Left cardiac atrium (tissue), 4 donors: ENCODE results near the gene ANKFY1. TPM values are rescaled to one million over a fixed set of nuclear protein-coding genes. Genes with fewer than 3 reads are reported as not detected.

ENCODE experiments used
- ATAC-seq, 2 donors: fragments of 200-7000 bp; cut with Tn5 transposase; one replicate each; pipeline ENCODE4 v1.9.1; 2020; ENCODE audit warnings: mild to moderate bottlenecking in 2 of 2, moderate library complexity in 2 of 2
- DNase-seq: peaks from one replicate; pipeline ENCODE4 v3.0.0-alpha.2; 2020
- intact Hi-C, 2 donors: fragments of 100-400 bp; cut with DNase I; formaldehyde crosslinking; loops; one replicate each; pipeline versions ENCODE4 v1.14.1 to v1.15.1; 2022 to 2023
- total RNA-seq, 2 donors: library from RNA; stranded (reverse); fragmentation: NEBNext Ultra II Directional; extraction: Animal tissue kit (Norgen Biotek cat#: 25700); gene quantifications; one replicate each; pipeline ENCODE4 v1.2.1, GENCODE V29; 2021
- donor health status: DM: no; HTN: yes; CAD: no.
- donor health status: DM: no; HTN: yes; CAD: no; lungs with severe emphysema.
- donor health status: DM: yes; HTN: yes; CAD: no.
- donor health status: Dilated cardiomyopathy.

The ANKFY1 gene
- total RNA-seq, 2 donors from 2014 or later = 23.2 to 24.0 TPM

DNA sequence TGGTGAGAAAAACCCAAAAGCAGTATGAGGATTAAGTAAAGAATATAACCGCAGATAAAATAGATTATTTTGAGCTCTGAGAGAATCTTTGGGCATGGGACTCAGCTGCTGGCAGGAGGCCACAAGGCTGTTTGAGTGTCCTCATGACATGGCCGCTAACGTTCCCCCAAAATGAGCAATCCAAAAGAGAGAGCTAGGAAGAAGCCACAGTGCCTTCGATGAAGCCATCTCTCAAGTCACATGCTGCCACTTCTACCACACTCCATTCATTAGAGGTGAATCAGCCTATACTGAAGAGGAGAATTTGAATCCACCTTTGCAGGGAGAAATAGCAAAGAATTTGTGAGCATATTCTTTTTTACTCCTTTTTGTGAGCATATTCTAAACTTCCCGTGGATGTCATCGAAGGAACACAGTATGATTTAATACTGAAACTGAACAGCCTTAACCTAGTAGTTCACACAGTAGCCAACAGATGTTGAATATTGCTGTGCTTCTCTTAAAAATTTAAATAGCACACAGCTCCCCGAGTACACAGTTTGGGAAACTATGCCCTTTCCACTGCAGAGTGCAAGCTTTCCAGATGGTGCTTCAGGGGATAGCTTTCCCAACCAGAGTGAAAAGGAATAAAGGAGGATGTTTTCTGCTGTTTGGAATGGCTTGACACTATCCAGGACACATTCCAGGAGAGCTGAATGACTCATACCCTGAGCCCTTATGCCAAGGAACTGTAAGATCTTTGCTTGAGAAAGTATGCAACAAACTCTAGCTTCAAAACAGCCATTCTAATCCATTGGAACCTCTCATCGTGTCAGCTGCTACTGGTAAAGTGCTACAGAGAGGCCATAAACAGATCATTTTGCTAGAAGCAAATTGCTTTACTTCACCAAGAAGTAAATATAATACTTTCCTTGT, 33.9 kb downstream of the ANKFY1 start:
- intact Hi-C loops = no loop called here
- DNase-seq = peak; percentile 51
- peak; percentile 95 to 98 for ATAC-seq

DNA sequence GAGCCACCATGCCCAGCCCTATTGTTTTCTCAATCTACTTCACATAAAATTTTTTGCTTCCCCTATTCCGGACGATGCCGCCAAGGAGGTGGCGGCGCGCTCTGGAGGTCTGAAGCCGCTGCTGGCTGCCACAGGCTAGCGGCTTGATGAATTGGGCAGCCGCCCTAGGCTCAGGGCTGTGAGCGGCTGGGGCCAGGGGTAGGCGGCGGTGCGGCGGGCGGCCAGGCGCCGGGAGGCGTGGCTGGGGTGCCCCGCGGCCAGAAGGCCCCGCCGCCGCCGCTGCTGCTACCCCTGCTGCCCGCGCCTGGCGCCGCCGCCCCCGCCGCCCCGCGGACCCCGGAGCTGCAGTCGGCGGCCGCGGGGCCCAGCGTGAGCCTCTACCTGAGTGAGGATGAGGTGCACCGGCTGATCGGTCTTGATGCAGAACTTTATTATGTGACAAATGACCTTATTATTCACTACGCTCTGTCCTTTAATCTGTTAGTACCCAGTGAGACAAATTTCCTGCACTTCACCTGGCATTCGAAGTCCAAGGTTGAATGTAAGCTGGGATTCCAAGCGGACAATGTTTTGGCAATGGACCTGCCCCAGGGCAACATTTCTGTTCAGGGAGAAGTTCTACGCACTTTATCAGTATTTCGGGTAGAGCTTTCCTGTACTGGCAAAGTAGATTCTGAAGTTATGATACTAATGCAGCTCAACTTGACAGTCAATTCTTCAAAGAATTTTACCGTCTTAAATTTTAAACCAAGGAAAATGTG, 41.7 kb downstream of the ANKFY1 start:
- ATAC-seq (no peak), DNase-seq (no peak)
- intact Hi-C loops = no loop called here

DNA sequence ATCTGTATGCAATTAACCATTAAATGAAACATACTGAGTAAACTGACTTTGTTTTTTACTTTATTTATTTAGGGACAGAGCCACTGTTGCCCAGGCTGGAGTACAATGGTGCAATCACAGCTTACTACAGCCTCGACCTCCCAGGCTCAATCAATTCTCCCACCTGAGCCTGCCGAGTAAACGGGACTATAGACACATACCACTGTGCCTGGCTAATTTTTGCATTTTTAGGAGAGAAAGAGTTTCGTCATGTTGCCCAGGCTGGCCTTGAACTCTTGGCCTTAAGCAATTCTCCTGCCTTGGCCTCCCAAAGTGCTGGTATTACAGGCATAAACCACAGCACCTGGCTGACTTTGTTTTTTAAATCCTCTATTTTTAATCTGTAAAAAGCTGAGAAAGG, 42.6 kb downstream of the ANKFY1 start:
- ATAC-seq (no peak), DNase-seq (no peak)
- intact Hi-C loops = no loop called here

DNA sequence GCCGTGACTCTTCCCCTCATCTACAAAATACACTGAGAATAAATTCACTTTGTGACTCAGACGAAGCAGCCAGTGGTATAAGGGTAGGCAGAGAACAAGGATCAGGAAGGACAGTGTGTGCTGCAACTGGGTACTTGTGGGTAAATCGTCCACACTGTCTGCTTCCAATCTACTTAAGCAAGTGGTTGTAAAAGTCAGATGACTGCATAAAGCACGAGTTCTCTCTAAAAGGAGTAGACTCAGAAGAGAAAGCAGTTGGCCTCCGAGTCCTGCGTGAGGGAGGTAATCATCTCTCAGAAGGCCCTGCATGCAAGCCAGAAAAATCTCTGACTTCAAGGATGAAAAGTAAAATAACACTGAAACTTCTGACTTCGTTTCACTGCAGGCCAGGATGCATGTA, 43.1 kb downstream of the ANKFY1 start:
- no peak for DNase-seq
- intact Hi-C loops = no loop called here
- ATAC-seq = peak; percentile 47 to 51

DNA sequence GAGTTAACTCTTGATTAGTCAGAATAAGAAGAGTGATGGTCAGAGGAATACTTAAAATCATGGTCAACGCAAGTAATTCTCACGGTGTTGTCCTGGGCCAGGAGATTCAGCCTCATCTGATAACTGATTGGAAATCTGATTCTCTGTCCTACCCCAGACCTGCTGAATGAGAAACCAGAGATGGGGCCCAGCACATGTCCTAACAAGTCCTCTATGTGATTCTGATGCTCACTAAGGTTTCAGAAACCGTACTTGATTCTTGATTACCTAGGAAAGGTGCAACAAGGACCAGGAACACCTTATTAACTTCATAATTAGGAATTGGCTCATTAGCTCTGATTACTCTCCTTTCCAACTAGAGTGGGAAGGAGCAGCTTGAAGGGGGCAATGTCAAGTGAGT, 44.5 kb downstream of the ANKFY1 start:
- intact Hi-C loops = loop anchor here (5.0 to 10.0 kb wide), 3 partner anchors 46 to 193 kb away; partner anchors contain the start of gene ANKFY1 (in 1 of the 2)
- ATAC-seq = no peak
- no peak for DNase-seq

DNA sequence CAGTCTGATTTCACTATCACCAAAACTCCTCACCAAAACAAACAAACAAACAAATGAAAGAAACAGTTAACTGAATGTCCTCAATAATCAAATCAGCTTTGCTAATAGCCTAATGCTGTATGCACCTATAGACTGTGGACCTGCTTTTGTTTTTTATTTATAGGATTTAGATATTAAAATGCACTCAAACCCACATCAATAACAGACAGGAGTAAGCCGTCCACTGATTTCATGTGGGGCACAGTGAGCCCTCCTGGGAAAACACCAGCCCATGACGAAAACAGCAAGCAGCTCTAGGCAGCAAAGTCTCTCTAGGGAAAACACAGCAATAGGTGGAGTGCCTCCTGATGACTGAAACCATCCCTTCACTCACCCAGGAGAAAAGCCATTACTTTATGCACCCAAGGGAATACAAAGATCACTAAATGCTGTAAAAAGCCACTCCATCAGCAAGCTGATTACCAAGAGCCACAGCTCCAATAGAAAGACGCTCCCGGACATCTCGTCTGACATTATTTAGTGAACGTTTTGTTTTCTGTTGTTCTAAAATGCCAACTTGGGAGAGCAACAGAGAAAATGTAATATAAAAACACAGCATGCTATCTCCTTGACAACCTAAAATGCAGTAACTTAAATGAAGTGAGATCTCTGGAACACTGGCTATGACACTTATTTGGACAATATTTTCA, 47.8 kb downstream of the ANKFY1 start:
- no peak for ATAC-seq
- intact Hi-C loops = loop anchor here (1.0 to 10.0 kb wide), 4 partner anchors 49 to 197 kb away; partner anchors contain the start of gene ANKFY1 (in 1 of the 2)
- DNase-seq = no peak

DNA sequence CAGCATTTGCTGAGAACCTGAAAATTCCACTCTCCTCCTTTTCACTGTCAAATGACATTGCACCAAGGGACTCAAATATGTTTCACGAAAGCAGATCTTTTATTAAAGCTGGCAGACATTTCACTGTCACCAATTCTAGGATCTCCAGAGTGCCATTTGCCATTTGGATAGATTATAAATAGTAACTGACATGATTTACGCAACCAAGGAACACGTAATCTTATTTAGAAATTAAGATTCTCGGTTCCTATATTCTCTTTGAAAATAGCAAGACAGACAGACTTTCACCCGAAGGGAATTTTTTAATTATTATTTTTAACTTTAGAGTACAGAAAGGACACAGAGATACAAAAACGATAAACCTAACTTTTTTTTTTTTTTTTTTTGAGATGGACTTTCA, 49.6 kb downstream of the ANKFY1 start:
- ATAC-seq (no peak), DNase-seq (no peak)
- intact Hi-C loops = loop anchor here in 1 of 2 donors (10.0 kb wide), 1 partner anchor 51 kb away; the partner anchor contains the start of gene ANKFY1

DNA sequence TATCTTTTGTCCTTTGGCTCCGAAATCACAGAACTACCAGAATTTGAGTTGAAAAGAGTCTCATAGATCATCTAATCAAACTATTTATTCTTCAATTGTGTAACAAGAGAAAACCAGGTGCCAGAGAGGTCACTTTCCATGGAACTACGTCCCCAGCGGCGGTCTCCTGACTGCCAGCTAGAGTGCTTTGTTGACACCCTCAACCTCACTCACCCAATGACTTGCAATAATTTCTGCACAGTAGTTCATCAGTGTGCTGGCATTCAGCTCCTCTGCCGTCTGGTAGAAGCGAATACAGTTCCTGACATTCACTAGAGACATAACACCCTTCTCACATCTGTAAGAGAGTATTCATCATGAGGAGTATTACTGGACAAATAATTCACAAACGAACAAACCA, 54.2 kb downstream of the ANKFY1 start:
- intact Hi-C loops = loop anchor here in 1 of 2 donors (10.0 kb wide), 1 partner anchor 55 kb away; the partner anchor contains the start of gene ANKFY1
- ATAC-seq = no peak

DNA sequence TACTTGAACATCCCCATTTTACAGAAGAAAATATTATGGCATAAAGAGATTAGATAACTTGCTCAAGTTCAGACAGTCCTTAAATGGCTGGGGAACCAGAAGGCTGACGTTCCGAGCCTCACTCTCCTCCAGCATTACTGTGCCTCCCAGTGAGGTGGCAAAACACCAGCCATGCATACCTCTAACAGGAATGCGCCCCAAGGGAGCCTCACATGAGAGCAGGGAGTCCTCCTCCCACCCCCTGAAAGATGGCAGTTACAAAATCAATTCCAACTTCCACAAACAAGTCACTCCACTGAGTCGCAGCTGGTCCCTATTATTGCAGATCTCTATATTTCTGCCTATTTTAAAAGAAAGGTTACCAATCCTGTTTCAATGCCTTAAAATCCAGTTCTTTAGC, 55.5 kb downstream of the ANKFY1 start:
- intact Hi-C loops = no loop called here
- no peak for ATAC-seq
- no peak for DNase-seq

More for the DNA sequence above, 54.2 kb downstream of the ANKFY1 start:
- DNase-seq = no peak

DNA sequence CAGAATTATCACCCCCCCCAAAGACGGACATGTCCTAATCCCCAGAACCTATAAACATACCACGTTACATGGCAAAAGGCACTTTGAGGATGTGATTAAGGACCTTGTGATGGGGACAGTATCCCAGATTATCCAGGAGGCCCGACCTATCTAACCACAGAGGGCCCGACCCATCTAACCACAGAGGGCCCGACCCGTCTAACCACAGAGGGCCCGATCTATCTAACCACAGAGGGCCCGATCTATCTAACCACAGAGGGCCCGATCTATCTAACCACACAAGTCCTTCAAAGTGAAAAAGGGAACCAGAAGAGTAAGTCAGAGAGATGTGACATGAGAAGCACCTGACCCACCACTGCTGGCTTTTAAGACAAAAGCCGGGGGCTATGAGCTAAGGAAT, 56.8 kb downstream of the ANKFY1 start:
- no peak for DNase-seq
- intact Hi-C loops = no loop called here
- no peak for ATAC-seq

DNA sequence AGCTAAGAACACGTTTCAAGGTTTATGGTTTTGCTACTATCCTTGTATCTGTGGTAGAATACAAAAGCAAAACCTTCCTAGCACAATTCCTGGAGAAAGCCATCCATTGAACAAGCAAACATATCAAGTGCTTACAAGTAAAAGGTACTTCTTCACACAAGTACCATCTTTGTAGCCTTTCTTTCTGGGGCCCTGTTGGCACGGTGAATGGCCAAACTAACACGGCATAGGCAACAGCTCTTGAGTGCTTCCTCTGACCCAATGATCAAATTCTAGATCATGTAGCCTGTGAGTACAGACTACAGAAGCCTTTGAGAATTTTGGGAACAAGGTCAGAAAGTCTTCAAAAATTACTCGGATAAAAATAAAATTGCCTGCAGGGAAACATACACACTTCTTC, 57.9 kb downstream of the ANKFY1 start:
- ATAC-seq = no peak

DNA sequence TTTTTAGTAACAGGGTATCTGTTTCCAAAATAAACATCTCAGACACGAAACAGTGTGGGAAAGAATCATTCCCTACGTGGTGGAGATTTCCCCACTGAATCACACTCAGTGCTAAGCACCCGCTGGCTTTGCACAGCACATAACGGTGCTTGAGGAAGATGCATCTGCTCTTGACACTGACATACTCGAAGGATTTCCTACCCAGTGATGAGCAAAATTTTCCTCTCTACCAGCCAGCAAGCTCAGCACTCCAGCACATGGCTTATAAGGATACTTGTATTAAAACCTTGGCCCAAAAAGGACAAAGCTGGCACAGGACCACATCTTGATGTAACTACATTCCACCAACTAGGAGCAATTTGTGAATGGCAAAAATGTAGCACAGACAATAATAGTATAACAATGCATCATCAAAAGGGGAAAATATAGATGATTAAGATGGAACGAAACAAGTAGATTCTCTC, 59.0 kb downstream of the ANKFY1 start:
- intact Hi-C loops = loop anchor here in 1 of 2 donors (5.0 kb wide), 1 partner anchor 208 kb away; no protein-coding TSS in a partner anchor
- peak; percentile 88 to 98 for ATAC-seq
- DNase-seq = peak; percentile 55

More for the DNA sequence above, 57.9 kb downstream of the ANKFY1 start:
- no peak for DNase-seq
- intact Hi-C loops = no loop called here

DNA sequence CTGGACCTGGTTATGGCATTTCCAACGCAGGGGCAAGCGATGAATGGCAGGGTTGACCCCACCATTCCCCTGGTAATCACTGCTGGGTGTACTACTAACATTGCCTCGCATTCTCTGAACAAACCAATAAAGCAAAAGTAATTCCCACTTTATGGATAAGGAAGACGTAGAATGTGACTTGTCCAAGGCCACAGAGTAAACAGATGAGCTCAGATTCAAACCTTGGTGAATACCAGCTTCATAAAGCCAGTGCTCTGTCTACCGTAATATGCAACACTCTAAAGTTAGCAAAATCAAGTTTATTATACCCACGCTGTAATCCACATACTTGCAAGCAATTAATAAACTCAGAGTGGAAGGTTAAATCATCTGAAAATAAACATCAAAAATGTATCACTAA, 59.6 kb downstream of the ANKFY1 start:
- intact Hi-C loops = loop anchor here in 1 of 2 donors (5.0 kb wide), 1 partner anchor 208 kb away; no protein-coding TSS in a partner anchor
- ATAC-seq = peak; percentile 11 to 57
- DNase-seq = no peak

DNA sequence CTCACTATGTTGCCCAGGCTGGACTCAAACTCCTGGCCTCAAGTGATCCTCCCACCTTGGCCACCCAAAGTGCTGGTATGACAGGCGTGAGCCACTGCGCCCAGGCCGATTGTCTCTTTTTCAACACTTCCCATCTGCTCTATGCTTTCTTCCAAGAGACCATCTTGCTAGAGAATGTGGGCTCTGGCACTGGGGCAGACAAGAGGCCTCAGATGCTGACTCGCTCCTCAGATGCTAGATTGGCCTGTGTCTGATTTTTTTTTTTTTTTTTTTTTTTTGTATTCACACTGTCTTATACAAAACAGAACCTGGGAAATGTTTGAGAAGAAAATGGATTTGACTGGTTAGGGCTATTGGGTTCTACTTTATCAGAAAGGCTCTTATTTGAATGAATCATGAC, 62.6 kb downstream of the ANKFY1 start:
- intact Hi-C loops = loop anchor here in 1 of 2 donors (5.0 kb wide), 1 partner anchor 211 kb away; no protein-coding TSS in a partner anchor
- no peak for DNase-seq
- ATAC-seq = no peak

DNA sequence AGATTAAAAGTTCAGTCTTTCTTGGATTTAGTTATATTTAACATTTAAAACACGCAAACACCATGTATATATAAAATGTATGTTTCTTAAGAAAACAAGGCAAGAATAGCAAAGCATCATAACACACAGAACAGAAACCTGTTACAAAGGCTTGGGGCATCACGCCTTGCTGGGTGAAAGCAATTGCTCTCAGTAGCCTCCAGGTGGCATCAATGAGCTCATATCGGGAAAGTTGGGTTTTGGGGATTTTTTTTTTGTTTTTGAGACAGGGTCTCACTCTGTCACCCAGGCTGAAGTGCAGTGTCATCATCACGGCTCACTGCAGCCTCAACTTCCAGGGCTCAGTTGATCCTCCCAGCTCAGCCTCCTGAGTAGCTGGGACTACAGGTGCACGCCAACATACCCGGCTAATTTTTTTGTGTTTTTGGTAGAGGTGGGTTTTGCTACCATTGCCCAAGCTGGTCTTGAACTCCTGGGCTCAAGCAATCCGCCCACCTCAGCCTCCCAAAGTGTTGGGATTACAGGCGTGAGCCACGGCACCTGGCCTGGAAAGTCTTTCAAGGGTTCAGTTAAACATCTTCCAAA, 63.9 kb downstream of the ANKFY1 start:
- DNase-seq = no peak
- intact Hi-C loops = loop anchor here (5.0 kb wide), 1 partner anchor 212 kb away; no protein-coding TSS in a partner anchor
- ATAC-seq = no peak

DNA sequence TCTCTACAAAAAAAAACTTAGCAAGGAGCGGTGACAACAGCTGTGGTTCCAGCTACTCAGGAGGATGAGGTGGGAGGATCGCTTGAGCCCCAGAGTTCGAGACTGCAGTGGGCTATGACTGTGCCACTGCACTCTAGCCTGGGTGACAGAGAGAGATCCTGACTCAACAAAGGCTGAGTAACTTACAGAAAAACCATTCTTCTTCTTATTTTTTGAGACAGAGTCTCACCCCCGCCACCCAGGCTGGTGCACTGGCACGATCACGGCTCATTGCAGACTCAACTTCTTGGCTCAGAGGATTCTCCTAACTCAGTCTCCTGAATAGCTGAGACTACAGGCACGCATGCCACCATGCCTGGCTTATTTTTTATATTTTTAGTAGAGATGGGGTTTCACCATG, 64.8 kb downstream of the ANKFY1 start:
- intact Hi-C loops = loop anchor here in 1 of 2 donors (5.0 kb wide), 1 partner anchor 213 kb away; no protein-coding TSS in a partner anchor
- DNase-seq = no peak
- ATAC-seq = no peak

DNA sequence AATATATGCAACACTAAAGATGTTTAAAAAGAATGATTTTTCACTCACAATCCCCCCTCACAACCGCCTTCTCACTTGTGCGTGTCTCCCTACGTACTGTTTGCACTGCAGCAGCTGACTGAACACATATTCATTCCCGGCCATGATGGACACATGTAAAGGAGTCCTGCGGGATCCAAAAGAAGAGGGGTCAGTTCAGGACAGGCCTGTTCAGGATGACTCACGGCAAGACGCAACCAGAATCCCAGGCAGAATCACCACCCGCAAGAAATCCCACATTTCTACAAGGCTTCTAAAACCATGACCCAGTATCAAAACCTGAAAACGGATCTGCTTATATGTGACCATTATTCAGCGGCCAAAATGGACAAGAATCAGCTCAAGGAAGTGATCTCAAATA, 68.5 kb downstream of the ANKFY1 start:
- intact Hi-C loops = loop anchor here in 1 of 2 donors (5.0 kb wide), 1 partner anchor 217 kb away; no protein-coding TSS in a partner anchor
- DNase-seq (no peak), ATAC-seq (no peak)

DNA sequence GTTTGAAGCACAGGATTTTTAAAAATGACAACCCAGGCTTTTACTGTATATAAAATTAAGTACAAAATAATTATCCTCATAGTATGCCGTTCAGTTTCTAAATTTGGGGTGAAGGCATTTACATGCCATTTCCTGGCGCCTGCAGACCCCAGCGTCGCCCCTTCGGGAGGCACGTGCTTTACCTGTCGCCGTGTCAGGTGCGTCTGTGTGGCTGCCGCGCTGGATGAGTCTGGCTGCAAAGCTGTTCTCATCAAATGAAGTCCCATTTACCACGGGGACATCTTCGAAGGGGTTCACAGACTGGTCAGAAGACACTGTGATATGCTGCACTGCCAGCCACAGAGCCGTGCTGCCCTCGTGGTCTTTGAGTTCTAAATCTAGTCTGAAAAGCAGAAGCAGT, 69.0 kb downstream of the ANKFY1 start:
- intact Hi-C loops = loop anchor here in 1 of 2 donors (5.0 kb wide), 1 partner anchor 218 kb away; no protein-coding TSS in a partner anchor
- ATAC-seq (no peak), DNase-seq (no peak)
